Peyer's patch (tissue), 4 donors: ENCODE data around the gene RAP2A. TPM values are rescaled to one million over a fixed set of nuclear protein-coding genes. Genes with fewer than 3 reads are reported as not detected.

Source experiments
- DNase-seq, 3 donors: peaks; one replicate each; pipeline ENCODE4 v3.0.0-alpha.2; 2017 to 2019
- H3K27ac ChIP-seq, 4 donors: fragments of 200-600 bp; sonication (generic); one replicate each; pipeline ENCODE4 v1.5.1; 2016 to 2019
- H3K27me3 ChIP-seq, 2 donors: fragments of 200-600 bp; sonication (generic); one replicate each; pipeline ENCODE4 v1.5.1; 2019
- H3K36me3 ChIP-seq, 3 donors: fragments of 200-600 bp; sonication (generic); one replicate each; pipeline ENCODE4 v1.5.1; 2016 to 2019
- H3K4me1 ChIP-seq, 4 donors: fragments of 200-600 bp; sonication (generic); one replicate each; pipeline ENCODE4 v1.5.1; 2016 to 2019
- H3K4me3 ChIP-seq, 4 donors: fragments of 200-600 bp; sonication (generic); 1 replicate in 3 of 4; 2 replicates in 1 of 4; pipeline ENCODE4 v1.5.1; 2016 to 2019; ENCODE audit warnings: mild to moderate bottlenecking in 1 of 4
- H3K9me3 ChIP-seq, 4 donors: fragments of 200-600 bp; sonication (generic); one replicate each; pipeline ENCODE4 v1.5.1; 2016 to 2019; ENCODE audit warnings: mild to moderate bottlenecking in 1 of 4
- POLR2A ChIP-seq, 2 donors: fragments of 450-650 bp; IDR thresholded peaks; one replicate each; pipeline ENCODE4 v1.5.1; 2017; ENCODE audit warnings: antibody characterized with exemption in 2 of 2, mild to moderate bottlenecking in 2 of 2, moderate library complexity in 2 of 2
- total RNA-seq, 4 donors: library from RNA; depleted of rRNA; stranded (reverse); fragments of >200 nt; gene quantifications; one replicate each; pipeline ENCODE4 v1.1.0, GENCODE V29; 2016
- TF ChIP-seq, protein P1 (sequence below), 6 experiments: fragments of 450-650 bp in 4 of 6; fragments of 200-600 bp in 2 of 6; sonication (generic) in 1 of 6; IDR thresholded peaks; one replicate each; pipeline ENCODE4 v1.5.1; 2017 to 2019; ENCODE audit warnings: antibody characterized with exemption in 6 of 6, mild to moderate bottlenecking in 3 of 6, moderate library complexity in 1 of 6

The RAP2A gene
- total RNA-seq, 4 donors from 2014 or later = 8.7 to 19.8 (median 16.4) TPM

DNA sequence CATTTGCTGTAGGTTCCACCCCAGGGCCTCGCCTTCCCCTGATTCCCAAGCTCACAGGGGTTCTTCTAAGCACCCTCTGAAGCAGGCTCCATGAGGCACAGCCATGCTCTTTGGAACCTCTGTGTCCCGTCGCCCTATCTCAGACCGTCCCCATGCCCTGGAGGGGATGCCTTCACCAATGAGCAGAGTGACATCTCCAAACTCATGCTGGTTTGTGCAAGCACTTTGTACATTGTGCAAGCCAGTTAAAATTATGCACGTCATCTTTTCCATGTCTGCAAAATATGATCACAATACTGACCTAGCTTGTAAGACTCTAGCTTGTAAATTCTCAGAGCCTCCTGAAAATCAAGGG lies 46.5 kb upstream of the RAP2A start:
- H3K9me3 ChIP-seq = no peaks in the 10 kb centered on the region
- peak overlapping the region in 2 of 4 donors; percentile 32 to 36 for H3K27ac ChIP-seq
- no peak overlapping the region for H3K4me3 ChIP-seq
- H3K27me3 ChIP-seq = no peaks in the 10 kb centered on the region
- TF ChIP-seq, protein P1, sequence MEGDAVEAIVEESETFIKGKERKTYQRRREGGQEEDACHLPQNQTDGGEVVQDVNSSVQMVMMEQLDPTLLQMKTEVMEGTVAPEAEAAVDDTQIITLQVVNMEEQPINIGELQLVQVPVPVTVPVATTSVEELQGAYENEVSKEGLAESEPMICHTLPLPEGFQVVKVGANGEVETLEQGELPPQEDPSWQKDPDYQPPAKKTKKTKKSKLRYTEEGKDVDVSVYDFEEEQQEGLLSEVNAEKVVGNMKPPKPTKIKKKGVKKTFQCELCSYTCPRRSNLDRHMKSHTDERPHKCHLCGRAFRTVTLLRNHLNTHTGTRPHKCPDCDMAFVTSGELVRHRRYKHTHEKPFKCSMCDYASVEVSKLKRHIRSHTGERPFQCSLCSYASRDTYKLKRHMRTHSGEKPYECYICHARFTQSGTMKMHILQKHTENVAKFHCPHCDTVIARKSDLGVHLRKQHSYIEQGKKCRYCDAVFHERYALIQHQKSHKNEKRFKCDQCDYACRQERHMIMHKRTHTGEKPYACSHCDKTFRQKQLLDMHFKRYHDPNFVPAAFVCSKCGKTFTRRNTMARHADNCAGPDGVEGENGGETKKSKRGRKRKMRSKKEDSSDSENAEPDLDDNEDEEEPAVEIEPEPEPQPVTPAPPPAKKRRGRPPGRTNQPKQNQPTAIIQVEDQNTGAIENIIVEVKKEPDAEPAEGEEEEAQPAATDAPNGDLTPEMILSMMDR (IDR thresholded peaks at IDR 0.05) = no peak
- TF ChIP-seq POLR2A (IDR thresholded peaks at IDR 0.05) = no peak
- no peaks in the 10 kb centered on the region for H3K4me1 ChIP-seq
- peaks cover 0 to 7% (median 0%) of the 10 kb centered on the region in 3 donors for H3K36me3 ChIP-seq
- no peak for DNase-seq

DNA sequence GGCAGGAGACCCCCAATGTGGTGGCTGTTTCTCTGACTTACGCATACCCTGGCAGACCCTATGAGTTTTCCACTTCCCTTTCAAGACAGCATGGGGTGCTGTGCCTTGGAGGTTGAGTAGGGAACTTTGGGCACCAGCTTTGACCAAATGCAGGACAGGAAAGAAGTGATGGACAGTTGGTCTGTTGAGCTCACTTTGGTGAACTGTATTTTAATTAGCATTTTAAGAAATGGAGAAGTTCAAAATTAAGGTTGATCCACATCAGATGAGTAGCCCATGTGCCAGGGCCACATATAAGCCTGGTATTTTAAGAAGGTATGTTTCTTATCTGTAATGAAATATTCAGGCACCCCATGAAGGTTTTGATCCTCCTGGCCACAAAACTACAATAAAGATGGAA lies 46.1 kb upstream of the RAP2A start:
- Histone ChIP-seq H3K4me3 (no peak overlapping the region), H3K27me3 (no peaks in the 10 kb centered on the region), H3K36me3 (peaks cover 0 to 7% (median 0%) of the 10 kb centered on the region in 3 donors), H3K9me3 (no peaks in the 10 kb centered on the region), H3K27ac (peak overlapping the region in 2 of 4 donors; percentile 32 to 36), H3K4me1 (no peaks in the 10 kb centered on the region)
- no peak for TF ChIP-seq POLR2A (IDR thresholded peaks at IDR 0.05)
- DNase-seq = no peak

DNA sequence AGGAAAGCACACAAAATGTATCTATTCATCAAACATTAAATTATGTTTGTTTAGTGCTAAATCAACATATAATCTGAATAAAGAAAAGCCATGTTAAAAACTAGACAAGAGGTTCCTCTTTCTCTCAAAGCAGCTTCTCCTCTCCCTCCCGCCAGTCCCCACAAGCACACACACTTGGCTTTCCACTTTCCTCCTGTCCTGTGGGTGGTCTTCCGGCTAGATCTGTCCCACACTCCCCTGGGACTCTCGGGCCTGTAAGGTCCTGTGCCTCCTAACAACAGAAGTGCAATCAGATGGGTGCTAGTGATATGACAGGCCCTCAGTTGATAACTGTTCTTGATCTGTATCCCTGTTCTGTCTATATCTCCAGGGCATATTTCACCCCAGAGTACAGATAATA lies 45.6 kb upstream of the RAP2A start:
- Histone ChIP-seq H3K9me3 (no peaks in the 10 kb centered on the region), H3K27me3 (no peaks in the 10 kb centered on the region), H3K4me3 (no peak overlapping the region), H3K4me1 (no peaks in the 10 kb centered on the region), H3K27ac (no peak overlapping the region), H3K36me3 (peaks cover 0 to 7% (median 0%) of the 10 kb centered on the region in 3 donors)
- no peak for DNase-seq
- no peak for TF ChIP-seq POLR2A (IDR thresholded peaks at IDR 0.05)
- TF ChIP-seq, protein P1 (IDR thresholded peaks at IDR 0.05) = no peak

DNA sequence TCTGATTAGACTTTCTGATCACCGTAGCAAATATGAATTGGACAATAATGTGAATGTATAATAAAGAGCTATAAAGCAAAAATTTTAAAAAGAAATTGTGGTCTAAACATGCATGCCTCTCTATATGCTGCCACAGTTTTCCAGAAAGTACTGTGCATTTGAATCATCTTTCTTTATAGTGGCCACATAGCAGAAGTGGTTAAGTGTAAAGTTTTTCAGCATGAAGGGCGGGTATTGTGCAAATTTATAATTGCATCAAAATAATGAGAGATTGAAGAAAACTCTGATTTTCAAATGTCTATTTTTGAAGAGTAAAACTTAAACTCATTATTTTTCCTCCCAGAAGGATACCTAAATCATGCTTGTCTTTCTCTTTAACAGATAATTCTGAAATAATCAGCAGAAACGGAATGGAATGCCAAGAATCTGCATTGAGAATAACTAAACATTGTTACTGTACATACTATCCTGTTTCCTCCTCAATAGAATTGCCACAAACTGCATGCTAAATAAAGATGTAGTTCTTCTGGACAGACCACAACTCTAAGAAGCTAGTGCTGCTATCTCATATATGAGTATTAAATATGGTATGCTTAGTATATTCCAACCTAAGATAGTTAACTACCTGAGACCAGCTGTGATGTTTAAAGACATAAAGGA lies 42.9 kb upstream of the RAP2A start:
- no peak for TF ChIP-seq POLR2A (IDR thresholded peaks at IDR 0.05)
- DNase-seq = no peak
- H3K36me3 ChIP-seq = peaks cover 0 to 7% (median 0%) of the 10 kb centered on the region in 3 donors

DNA sequence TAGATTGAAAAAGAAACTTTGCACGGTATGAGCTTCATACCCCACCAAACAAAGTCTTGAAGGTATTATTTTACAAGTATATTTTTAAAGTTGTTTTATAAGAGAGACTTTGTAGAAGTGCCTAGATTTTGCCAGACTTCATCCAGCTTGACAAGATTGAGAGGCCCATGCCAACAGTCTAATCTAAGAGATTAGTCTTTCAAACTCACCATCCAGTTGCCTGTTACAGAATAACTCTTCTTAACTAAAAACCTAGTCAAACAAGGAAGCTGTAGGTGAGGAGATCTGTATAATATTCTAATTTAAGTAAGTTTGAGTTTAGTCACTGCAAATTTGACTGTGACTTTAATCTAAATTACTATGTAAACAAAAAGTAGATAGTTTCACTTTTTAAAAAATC lies 41.9 kb upstream of the RAP2A start:
- Histone ChIP-seq H3K4me1 (no peaks in the 10 kb centered on the region), H3K9me3 (no peaks in the 10 kb centered on the region), H3K36me3 (peaks cover 0 to 7% (median 0%) of the 10 kb centered on the region in 3 donors), H3K27me3 (no peaks in the 10 kb centered on the region), H3K4me3 (no peak overlapping the region), H3K27ac (no peak overlapping the region)
- DNase-seq = no peak
- no peak for TF ChIP-seq POLR2A (IDR thresholded peaks at IDR 0.05)
- TF ChIP-seq, protein P1 (IDR thresholded peaks at IDR 0.05) = no peak

More for the DNA sequence above, 42.9 kb upstream of the RAP2A start:
- Histone ChIP-seq H3K4me3 (no peak overlapping the region), H3K27ac (no peak overlapping the region), H3K27me3 (no peaks in the 10 kb centered on the region), H3K9me3 (no peaks in the 10 kb centered on the region), H3K4me1 (no peaks in the 10 kb centered on the region)

DNA sequence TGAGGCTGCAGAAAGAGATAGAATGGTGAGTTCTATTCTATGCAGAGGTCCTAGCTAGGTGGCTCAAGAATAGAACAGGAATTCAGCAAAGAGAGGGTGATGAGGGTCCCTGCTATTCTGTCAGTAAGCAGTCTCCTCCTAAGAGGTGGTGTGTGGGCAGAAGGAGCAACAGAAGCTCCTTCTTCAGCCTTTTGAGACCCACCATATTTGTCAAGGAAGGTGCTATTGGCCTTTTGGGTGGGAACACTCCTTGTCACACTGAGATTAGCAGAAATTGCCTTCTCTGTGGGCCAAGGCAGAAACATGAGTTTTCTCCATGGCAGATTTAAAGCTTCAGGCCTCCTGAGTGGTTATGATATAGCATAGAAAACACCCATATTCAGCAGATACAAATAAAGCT lies 39.4 kb upstream of the RAP2A start:
- Histone ChIP-seq H3K27ac (no peak overlapping the region), H3K4me3 (no peak overlapping the region), H3K4me1 (no peaks in the 10 kb centered on the region), H3K36me3 (no peaks in the 10 kb centered on the region), H3K27me3 (no peaks in the 10 kb centered on the region), H3K9me3 (no peaks in the 10 kb centered on the region)
- no peak for DNase-seq
- TF ChIP-seq, protein P1 (IDR thresholded peaks at IDR 0.05) = no peak
- no peak for TF ChIP-seq POLR2A (IDR thresholded peaks at IDR 0.05)
